Gastroesophageal sphincter (tissue), 3 donors: ENCODE data around the gene PRDM16.

Experiments used
- POLR2A ChIP-seq, 2 donors: fragments of 450-650 bp; IDR thresholded peaks; one replicate each; pipeline ENCODE4 v1.6.1; 2017; ENCODE audit warnings: antibody characterized with exemption in 2 of 2, mild to moderate bottlenecking in 2 of 2, moderate library complexity in 1 of 2
- POLR2AphosphoS5 ChIP-seq: sonication (generic); formaldehyde crosslinking; IDR thresholded peaks from one replicate; pipeline ENCODE4 v1.6.1; 2017; ENCODE audit warnings: antibody characterized with exemption
- TF ChIP-seq, protein P1 (sequence below), 4 experiments: fragments of 200-600 bp in 2 of 4; fragments of 450-650 bp in 2 of 4; sonication (generic) in 1 of 4; IDR thresholded peaks; one replicate each; pipeline ENCODE4 v1.5.1; 2017 to 2019; ENCODE audit warnings: antibody characterized with exemption in 4 of 4, mild to moderate bottlenecking in 2 of 4, moderate library complexity in 2 of 4

GRCh38 chr1:3433076-3433475 lies 364.1 kb downstream of the PRDM16 start:
- no peak for TF ChIP-seq POLR2A (IDR thresholded peaks at IDR 0.05)
- TF ChIP-seq POLR2AphosphoS5: no peak
- TF ChIP-seq, protein P1, sequence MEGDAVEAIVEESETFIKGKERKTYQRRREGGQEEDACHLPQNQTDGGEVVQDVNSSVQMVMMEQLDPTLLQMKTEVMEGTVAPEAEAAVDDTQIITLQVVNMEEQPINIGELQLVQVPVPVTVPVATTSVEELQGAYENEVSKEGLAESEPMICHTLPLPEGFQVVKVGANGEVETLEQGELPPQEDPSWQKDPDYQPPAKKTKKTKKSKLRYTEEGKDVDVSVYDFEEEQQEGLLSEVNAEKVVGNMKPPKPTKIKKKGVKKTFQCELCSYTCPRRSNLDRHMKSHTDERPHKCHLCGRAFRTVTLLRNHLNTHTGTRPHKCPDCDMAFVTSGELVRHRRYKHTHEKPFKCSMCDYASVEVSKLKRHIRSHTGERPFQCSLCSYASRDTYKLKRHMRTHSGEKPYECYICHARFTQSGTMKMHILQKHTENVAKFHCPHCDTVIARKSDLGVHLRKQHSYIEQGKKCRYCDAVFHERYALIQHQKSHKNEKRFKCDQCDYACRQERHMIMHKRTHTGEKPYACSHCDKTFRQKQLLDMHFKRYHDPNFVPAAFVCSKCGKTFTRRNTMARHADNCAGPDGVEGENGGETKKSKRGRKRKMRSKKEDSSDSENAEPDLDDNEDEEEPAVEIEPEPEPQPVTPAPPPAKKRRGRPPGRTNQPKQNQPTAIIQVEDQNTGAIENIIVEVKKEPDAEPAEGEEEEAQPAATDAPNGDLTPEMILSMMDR (IDR thresholded peaks at IDR 0.05): no peak
